IPS-NIHi7 (cell line): ENCODE measurements around the gene AWAT2.

Experiments
- DNase-seq: peaks from one replicate; pipeline ENCODE4 v3.0.0; 2012; ENCODE audit warnings: mixed read lengths; ENCODE audit errors: extremely low spot score

The AWAT2 gene

DNA sequence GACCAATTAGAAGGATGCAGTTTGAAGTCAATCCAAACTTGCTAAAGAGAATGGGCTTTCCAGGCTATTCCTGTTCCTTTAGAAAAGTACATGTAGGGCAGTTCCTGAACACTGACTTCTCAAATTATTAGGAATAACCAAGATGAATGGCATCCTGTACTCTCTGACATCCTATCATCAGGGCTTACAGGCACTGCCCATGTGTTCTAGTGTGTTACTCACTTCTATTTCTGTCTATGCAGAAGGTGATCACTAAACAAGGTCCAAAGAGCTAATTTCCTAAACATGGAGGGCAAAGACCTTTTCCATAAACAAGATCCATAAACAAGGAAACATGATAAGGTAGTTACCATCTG is 53.6 kb downstream of the AWAT2 start:
- no peak for DNase-seq

DNA sequence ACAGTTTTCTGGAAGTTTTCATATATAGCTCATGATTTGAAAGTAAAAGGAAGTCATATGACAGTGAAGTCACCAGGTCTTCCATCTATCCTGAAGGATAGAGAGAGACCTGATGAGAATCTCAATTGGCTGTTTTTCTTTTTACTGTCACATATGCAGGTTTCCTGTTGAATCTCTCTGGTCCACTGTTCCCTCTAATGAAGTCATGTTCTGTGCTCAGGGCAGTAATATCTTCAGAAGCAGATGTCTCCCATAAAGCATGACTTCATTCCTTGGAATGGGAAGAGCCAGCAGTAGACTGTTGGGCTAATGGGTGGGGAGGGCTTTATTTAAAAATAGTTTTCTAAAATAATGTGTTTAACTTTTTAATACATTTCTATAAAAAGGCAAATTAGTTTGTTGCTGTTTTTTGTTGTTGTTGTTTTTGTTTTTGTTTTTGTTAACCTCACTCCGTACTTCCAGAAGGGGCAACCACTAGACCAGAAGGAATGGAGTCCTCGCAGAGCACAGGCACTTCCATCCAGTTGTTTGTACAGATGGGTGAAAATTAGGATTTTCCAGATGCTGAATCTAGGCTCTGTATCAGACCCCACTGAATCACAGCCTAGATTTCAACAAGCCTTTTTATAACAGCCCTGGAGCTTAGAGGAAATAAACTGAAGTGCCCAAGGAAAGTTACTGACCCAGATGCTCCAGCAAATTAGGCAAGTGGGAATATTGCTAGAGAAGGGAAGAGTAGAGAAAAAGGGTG is 54.2 kb downstream of the AWAT2 start:
- DNase-seq, result no peak

DNA sequence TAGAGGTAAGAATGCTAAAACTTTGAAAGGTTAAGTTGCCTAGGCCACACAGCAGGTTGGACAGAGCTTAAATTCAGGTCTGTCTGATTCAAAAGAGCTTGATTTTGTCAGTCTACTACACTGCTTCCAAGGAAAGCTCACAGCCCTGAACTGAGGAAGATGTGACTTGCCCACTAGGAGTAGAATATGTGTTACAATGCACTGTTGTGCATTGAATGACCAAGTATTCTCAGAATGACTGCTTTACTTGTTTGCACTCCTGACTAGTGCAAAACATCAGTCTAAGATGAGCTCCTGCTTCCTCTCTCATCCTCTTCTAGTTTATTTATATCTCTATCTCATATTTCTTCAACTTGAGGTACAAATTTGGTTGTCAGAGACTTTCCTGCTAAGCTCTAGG is 56.2 kb downstream of the AWAT2 start:
- DNase-seq, result no peak

DNA sequence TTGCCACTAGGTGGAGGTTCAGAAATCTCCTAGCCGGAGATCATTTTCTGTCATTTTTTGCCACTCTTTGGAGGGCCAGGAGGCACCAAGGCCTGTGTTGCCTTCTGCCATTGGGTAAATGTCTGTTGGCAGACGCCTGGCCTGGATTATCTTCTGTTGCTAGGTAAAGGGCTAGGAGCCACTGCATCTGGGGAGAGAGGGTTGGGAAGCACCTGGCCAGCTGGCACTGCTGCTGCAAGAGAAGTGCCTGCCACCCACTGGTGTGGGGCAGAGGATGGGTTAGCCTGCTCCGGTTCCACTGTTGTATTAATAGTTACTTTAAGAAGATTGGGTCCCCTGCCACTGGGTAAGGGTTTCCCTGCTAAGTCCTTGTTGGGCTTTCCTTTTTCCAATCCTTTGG is 58.1 kb downstream of the AWAT2 start:
- DNase-seq, result no peak
